Muscle of arm (tissue), 14 donors: ENCODE data around the gene PTPN2. TPM values are rescaled to one million over a fixed set of nuclear protein-coding genes. Genes with fewer than 3 reads are reported as not detected.
"Not testable (repeated sequence)": the region's sequence is repeated elsewhere in the genome, so short reads cannot be mapped to it uniquely, and the experiment has no call there.

Experiments used
- DNase-seq: peaks from one replicate; pipeline ENCODE4 v3.0.0-alpha.2; 2013
- long read RNA-seq, 11 donors: transcript quantifications; one replicate each; lab custom pipeline, GENCODE V29; 2026
- polyA plus RNA-seq, 12 donors: library from polyadenylated mRNA; unstranded; fragments of 120-200 nt; gene quantifications; one replicate each; pipeline ENCODE4 v1.2.1, GENCODE V29; 2013; ENCODE audit not compliant: insufficient read length in 12 of 12

The PTPN2 gene
- polyA plus RNA-seq, result 10 to 100 TPM in 11 of 12 donors, not detected in 1; 19.3 to 59.2 (median 31.7) TPM
- long read RNA-seq, donor 1, transcript PTPN2-202 (10 exons, 1,706 nt), result major isoform, 9 of 12 reads
- long read RNA-seq, donor 1, partial matches to known transcripts, result 0 of 12 reads
- long read RNA-seq, donor 1, other reads (novel, unspliced or antisense), result 0 of 12 reads
- long read RNA-seq, donor 2, transcript PTPN2-202 (10 exons, 1,706 nt), result major isoform, 5 of 9 reads
- long read RNA-seq, donor 2, partial matches to known transcripts, result 0 of 9 reads
- long read RNA-seq, donor 2, other reads (novel, unspliced or antisense), result 0 of 9 reads
- long read RNA-seq, donor 3, partial matches to known transcripts, result 0 of 8 reads
- long read RNA-seq, donor 3, other reads (novel, unspliced or antisense), result 0 of 8 reads
- long read RNA-seq, donor 4, partial matches to known transcripts, result 0 of 4 reads
- long read RNA-seq, donor 4, other reads (novel, unspliced or antisense), result 0 of 4 reads
- long read RNA-seq, donor 5, transcript PTPN2-201 (9 exons, 3,467 nt), result major isoform, 5 of 8 reads
- long read RNA-seq, donor 5, partial matches to known transcripts, result 0 of 8 reads
- long read RNA-seq, donor 5, other reads (novel, unspliced or antisense), result 0 of 8 reads
- long read RNA-seq, donor 6, result 0 reads
- long read RNA-seq, donor 7, partial matches to known transcripts, result 0 of 3 reads
- long read RNA-seq, donor 7, other reads (novel, unspliced or antisense), result 0 of 3 reads
- long read RNA-seq, donor 8, transcript PTPN2-202 (10 exons, 1,706 nt), result major isoform, 5 of 9 reads
- long read RNA-seq, donor 8, partial matches to known transcripts, result 0 of 9 reads
- long read RNA-seq, donor 8, other reads (novel, unspliced or antisense), result 0 of 9 reads
- long read RNA-seq, donor 9, partial matches to known transcripts, result 0 of 7 reads
- long read RNA-seq, donor 9, other reads (novel, unspliced or antisense), result 0 of 7 reads
- long read RNA-seq, donor 10, partial matches to known transcripts, result 0 of 5 reads
- long read RNA-seq, donor 10, other reads (novel, unspliced or antisense), result 0 of 5 reads
- long read RNA-seq, donor 11, partial matches to known transcripts, result 0 of 3 reads
- long read RNA-seq, donor 11, other reads (novel, unspliced or antisense), result 0 of 3 reads

DNA sequence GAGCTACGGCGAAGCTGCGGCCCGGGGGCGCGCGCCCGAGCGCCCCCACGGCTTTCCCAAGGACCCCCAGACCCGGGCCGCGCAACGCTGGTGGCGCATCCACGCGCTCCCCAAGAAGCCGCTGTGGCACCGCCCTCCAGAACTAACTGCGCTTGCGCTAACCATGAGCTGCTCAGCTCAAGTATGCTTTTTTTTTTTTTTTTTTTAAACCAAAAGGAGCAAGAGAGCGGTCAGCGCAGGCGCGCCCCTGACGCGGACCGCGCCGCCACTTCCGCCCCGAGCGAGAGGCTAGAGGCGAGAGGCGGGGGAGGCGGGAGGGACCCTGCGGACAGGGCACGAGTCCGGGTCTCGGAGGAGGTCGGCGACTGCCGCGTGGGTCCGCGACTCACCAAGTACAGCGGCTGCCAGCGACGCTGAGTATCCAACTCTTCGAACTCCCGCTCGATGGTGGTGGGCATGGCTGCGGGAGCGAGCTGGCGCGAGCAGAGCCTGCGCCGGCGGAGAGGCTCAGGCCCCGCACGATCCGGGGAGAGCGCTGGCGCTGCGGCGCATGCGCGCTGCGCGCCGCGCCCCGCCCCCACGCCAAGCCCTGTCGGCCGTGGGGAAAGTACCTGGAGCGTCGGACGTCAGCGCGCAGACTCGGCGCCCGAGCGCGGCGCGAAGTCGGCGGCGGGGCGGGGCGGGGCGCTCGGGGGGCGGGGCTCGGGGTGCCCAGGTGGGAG lies at the start of gene PTPN2:
PTPN2 (minus strand) TSS at position 554 of the 722 bp plus-strand sequence; CDS start at position 458, 96 bp downstream.
- peak; percentile 96 for DNase-seq

DNA sequence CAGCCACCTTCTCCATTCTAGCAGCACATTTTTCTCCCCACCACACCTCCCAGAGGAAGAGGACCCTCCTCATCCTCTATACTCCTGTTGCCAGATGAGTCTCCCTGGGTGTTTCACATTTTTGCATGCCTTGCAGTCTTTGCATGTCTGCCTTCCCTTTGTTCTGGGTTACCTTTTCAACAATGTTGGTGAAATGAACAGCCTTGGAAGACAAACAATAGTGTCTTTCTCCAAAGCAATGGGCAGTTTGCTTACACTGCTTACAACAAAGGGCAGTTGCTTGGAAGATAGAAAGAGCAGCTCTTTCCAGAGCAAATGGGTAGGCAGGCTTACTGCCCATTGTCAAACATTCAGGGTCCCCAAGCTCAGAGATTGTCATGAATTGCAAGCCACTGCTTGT lies 49.3 kb upstream of the PTPN2 start:
- DNase-seq, result no peak

DNA sequence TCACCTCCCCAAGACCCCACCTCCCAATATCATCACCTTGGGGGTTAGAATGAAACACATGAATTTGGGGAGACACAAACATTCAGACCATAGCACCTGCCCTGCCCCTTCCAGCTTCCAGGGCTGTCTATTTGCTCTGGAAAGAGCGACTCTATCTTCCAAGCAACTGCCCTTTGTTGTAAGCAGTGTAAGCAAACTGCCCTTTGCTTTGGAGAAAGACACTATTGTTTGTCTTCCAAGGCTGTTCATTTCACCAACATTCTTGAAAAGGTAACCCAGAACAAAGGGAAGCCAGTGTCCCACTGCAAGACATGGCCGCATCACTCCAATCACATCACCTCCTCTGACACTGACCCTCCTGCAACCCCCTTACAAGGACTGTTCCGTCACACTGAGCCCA lies 46.9 kb upstream of the PTPN2 start:
- DNase-seq, result no peak

DNA sequence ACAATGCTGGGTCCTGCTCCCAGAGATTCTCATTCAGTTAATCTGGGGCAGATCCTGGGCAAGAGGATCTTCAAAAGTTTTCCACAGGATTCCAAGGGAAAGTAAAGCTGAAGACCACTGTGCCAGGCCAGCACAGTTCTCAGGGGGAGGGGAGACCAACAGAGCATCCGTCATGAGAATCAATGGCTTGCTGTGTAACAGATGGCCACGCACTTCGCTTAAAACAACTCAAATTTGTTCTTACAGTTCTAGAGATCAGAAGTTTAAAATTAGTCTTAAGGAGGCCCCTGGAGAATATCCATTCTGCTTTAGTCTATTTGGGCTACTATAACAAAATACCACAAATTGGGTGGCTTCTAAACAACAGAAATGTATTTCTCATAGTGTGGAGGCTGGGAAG lies 46.3 kb upstream of the PTPN2 start:
- DNase-seq, result no peak

DNA sequence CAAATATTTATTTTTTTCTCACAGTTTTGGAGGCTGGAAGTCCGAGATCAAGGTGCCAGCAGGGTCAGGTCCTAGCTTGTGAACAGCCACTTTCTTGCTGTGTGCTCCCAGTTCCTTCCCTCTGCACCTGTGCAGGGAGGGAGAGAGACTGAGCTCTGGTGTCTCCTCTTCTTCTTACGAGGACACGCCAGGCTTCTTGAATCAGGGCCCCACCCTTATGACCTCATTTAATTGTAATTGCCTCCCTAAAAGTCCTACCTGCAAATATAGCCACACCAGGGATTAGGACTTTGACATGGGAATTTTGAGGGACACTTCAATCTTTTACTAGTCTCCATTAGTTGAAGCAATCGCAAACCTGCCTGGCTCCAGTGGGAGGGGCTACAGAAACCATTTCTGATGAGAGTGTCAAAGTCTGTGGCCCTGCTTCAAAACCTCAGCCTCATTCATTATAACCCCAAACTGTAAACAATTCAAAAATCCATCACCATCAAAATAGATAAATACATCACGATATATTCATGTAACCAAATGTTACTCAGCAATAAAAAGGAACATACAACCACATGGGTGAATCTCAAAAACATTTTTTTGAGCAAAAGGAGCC lies 45.5 kb upstream of the PTPN2 start:
- DNase-seq, result no peak

DNA sequence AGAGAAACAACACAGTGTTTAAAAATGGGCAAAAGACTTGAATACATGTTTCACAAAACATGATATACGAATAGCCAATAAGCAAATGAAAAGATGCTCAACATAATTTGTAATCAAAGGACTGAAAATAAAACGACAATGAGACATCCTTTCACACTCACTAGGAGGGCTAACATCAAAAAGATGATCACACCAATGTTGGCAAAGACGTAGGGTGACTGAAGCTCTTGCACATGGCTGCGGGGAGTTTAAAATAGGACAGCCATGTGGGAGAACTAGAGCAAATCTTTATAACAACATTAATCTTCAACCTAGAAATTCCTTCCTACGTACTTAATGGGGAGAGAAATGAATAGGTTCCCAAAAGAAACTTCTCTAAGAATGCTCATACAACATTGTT lies 44.6 kb upstream of the PTPN2 start:
- no peak for DNase-seq

DNA sequence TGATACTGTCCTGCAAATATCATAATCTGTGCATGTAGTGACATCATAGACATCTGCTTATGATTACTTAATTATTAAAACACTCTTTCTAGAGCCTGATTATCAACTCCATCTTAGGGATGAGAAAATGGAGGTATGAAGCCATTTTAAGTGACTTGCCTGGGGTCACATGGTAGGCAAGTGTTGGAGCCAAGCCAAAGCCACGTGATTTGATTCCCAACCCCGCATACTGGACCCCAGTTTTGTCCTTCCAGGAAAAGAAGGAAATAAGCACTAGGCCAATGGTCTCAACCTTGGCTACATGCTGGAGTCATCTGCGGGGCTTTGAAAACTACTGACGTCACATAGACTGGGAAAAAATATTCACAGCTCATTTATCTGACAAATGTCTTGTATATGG lies 44.2 kb upstream of the PTPN2 start:
- DNase-seq, result no peak

DNA sequence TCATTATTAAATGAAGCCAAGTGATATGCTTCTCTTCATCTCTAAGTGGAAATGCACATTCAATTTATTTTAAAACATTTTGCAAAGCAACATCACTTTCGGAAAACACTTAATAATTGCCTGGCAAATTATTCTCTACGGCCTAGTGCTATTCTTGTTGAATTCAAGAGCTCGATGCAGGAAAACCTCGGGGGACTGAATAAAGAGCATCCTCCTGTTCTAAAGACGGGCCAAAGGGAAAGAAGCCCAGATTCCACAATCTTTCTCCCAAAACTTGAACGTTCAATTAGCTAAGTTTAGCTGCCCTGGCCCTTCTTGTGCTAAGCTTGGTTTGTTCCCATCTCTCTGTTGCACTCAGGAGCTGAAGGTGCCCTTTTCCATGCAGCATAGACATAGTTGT lies 40.6 kb upstream of the PTPN2 start:
- no peak for DNase-seq

DNA sequence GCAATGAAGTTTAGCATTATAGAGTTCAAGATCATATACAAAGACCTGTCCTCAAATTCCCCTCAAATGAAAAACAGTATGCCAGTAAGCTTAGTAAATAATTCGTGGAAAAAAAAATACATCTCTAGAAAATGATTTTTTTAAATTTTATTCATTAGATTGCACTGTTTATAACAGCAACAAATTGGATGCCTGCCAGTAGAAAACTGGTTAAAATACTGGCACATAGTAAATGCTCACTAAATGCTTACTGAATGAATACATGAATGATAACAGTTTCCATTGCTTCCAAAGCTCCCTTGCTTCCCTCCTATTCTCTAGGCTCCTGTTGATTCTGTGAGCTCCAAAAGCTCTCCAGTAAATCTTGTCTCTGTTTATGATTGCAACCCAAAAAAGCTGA lies 38.2 kb upstream of the PTPN2 start:
- no peak for DNase-seq

DNA sequence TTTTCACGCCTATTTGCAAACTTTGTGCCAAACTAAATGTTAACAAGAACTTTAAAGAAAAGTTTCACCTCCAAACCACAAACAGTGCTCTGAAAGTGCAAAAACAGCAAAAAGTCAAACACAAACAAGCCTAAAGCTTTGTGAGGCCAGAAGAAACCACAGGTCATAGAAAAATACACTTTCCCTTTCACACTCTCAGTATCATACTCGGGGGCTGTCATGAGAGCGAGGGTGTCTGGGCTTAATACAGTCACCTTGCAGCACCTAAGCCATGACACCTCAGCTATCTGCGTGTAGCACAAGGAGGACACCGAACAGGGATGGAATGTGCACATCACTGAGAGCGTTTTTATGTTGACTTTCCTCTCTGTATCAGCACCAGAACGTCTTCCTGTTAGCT lies 37.1 kb upstream of the PTPN2 start:
- DNase-seq, result no peak

DNA sequence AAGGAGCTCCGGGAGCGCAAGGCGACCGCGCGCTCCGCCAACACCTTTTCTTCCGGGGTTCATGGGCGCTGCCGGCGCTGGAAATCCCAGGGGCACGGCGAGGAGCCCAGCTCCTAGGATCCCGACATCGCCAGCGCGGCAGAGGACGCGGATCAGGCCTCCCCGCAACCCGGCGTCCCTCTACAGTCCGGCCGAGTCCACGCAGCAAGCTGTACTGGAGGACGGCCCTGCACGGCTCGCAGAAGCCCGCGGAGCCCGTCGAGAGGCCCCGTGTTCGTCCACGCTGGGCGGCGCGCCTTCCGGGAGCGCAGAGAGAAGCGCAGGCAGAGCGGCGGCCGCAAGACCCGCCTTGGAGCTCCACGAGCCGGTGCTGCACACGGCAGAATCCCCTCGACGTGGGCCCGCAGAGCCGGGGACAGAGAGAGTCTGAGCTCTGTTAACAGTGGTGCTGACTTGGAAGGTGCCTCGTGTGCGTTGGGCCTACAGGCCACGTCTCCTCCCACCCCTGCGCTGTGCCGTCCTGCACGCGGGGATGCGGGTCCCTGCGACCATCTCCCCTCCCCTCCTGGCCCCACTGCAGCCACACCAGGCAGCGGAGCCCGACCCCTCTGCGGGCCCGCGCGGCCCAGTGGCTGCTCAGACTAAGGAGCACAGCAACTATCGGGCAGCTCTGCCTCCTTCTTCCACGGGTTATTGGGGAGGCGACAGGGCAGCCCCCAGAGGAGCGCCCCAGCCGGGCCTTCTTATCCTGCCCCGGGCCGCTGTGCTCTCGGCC lies 28.1 kb upstream of the PTPN2 start:
- DNase-seq, result no peak

DNA sequence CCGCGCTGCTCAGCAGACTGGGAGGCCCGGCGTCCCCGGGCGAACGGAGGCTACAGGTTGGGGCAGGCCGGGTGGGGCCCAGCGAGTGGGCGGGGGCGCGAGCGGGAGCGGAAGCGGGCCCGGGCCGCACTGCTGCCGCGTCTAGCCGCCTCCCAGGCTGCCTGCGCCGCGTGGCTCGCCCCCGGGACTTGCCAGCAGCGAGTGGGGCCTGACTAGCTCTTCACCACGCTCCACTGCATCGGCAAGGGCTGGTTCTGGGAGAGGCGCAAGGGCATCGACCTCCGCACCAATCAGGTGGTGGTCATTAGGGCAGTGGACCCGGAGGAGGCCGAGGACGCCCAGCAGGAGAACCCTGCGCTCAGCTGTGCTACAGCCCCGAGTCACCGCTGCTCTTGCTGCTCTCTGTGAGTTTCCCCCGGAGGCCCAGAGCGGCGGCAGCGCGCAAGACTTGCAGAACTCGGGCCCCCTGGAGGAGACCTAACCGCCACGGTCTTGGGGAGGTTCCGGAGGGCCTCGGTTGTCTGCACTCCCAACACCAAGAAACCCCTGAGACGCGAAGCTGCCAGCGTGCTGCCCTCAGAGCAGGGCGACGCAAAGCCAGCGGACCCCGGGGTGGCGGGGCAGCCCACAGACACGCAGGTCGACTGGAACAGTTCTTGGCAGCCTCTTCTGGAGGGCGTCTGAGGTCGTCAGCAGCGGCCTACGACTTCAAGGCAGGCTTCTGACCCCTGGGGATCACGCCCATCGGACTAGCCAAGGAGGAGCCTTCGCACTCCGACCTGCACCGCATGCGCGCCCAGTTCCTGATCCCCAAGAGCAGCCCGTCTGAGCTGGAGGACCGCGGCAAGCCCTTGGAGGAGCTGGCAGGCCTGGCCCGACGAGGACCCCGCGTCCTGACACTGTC lies 27.2 kb upstream of the PTPN2 start:
- no peak for DNase-seq

DNA sequence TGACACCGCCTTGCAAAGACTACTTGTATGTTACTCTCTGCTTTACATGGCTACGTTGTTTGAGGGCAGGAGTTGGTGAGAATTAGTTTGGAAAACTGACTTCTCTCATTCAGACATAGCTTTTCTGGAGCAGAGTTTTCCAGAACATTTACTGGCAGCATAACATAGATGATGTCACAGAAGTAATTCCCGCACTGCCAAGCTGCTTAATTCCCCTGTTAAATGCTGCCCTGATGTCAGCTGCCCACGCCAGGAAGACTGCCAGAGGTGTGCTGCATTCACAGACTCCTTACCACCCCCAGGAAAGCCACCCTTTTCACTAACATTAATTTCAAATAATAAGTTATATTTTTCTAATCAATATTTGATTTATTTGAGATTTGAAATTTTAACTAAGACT lies 24.7 kb upstream of the PTPN2 start:
- no peak for DNase-seq

DNA sequence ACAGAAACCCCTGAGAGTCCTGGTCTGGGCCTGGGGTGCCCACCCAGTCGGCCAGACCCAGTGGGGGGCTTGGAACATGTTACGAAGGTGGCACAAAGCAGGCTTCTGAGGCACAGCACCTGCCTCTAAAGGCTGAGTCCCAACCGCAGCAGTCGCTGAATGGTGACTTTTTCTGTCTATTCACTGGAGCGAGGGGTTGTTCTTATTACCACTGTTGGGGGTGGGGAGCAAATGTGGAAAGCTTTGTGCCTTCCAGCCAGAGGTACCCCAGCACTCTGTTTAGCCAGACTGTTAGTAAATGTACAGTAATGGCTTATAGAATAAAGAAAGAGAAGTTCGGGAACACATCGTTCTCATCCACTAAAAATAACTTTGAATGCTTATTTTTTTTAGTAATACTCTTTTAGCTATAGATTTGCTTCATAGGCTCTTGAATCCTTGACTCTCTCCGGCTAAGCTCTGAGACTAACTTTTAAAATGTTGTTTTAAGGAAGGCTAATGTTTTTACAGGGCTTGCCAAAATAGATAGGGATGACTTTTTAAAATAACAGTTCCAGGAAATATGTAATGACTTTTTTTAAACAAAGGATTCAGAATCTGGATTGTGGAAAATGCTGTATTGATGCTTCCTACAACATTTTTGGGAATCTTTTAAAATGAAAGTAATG lies 23.4 kb upstream of the PTPN2 start:
- no peak for DNase-seq

DNA sequence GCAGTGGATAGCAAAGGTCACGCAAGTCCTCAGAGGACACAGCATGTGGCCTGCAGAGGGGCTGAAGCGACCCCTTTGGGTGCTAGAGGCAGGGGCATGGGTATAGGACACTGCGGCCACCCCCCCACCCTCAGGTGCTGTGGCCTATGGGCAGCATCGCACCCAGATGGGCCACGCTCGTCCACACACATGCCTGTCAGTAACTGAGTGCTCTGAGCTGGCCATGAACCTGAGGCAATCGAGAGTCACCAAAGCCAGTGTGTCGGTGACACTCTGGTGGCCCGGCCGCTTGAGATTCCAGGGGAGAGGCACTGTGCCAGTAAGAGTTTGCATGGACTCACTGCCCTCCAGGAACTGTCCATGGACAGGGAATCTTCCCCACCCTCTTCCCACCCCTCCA lies 22.7 kb upstream of the PTPN2 start:
- no peak for DNase-seq

DNA sequence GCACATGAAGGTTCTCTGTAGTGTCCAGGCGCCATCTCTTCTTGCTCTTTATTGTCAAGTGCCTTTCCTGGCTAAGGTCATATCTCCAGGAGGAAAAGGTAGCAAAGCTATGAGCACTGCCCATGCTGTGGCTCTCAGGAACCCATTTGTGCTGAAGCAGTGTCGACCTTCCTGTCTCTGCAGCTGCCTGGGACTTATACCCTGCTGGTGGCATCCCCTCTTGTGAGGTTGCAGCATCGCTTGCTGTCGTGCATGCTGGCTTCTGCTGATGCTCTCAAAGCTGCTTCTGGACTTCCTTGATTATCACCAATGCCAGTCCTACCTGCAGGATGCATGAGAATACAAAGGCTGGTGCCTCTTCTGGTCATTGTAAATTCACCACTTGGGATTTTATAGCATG lies 22.1 kb upstream of the PTPN2 start:
- DNase-seq, result no peak

DNA sequence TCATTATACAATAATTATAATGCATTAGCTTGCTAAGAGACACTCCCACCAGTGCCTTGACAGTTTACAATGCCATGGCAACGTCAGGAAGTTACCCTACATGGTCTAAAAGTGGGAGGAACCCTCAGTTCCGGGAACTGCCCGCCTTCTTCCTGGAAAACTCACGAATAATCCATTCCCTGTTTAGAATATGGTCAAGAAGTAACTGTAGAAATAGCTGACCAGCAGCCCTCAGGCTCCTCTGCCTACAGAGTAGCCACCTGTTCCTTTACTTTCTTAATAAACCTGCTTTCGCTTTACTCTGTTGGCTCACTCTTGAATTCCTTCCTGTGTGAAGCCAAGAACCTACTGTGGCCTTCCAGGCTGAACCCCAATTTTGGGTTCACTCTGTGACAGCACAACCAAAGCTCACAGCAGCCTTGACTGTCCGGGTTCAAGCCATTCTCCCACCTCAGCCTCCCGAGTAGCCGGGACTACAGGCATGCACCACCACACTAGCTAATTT lies 20.0 kb upstream of the PTPN2 start:
- no peak for DNase-seq

DNA sequence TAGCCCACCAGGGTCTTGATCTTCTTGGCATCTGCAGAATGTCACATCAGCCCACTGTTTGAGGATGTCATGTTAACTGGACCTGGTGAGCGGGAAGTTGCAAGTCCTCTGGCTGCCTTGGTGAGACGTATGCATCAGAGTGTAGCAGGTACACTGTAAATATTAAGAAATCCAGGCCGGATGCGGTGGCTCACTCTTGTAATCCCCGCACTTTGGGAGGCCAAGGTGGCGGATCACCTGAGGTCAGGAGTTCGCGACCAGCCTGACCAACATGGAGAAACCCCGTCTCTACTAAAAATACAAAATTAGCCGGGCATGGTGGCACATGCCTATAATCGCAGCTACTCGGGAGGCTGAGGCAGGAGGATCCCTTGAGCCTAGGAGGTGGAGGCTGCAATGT lies 17.2 kb upstream of the PTPN2 start:
- not testable (repeated sequence) for DNase-seq
